ENCODE data around the gene CARD6.
"Not testable (repeated sequence)": the region's sequence is repeated elsewhere in the genome, so short reads cannot be mapped to it uniquely, and the experiment has no call there.

The CARD6 gene

GRCh38 chr5:40875958-40876357 lies 34.8 kb downstream of the CARD6 start:
- no peaks in the 10 kb centered on the region; the same call in 1 of the 2 replicates for H3K9me3 ChIP-seq (ENCODE audit: control insufficient read depth, insufficient read depth, low read length)
- no peaks in the 10 kb centered on the region for H3K27me3 ChIP-seq (ENCODE audit: control insufficient read depth, insufficient read depth, low read length)
- no peak for DNase-seq (ENCODE audit: low read depth, low spot score)
- no peaks in the 10 kb centered on the region for H3K4me1 ChIP-seq (ENCODE audit: control insufficient read depth, insufficient read depth, low read length)
- no peak overlapping the region for H3K4me3 ChIP-seq (ENCODE audit: low read length)
- H3K27ac ChIP-seq (ENCODE audit: low read length), result no peak overlapping the region
- no peaks in the 10 kb centered on the region for H3K36me3 ChIP-seq (ENCODE audit: control insufficient read depth, insufficient read depth, low read length)
- WGBS (ENCODE audit: insufficient coverage, insufficient read length), result no CpG with 5 or more reads among the region's 3 CpGs

- Histone ChIP-seq H3K27me3 (ENCODE audit: control insufficient read depth, insufficient read depth, low read length) (no peaks in the 10 kb centered on the region), H3K4me1 (ENCODE audit: control insufficient read depth, insufficient read depth, low read length) (no peaks in the 10 kb centered on the region), H3K27ac (ENCODE audit: low read length) (no peak overlapping the region), H3K36me3 (ENCODE audit: control insufficient read depth, insufficient read depth, low read length) (no peaks in the 10 kb centered on the region), H3K4me3 (ENCODE audit: low read length) (no peak overlapping the region), H3K9me3 (ENCODE audit: control insufficient read depth, insufficient read depth, low read length) (peaks cover 1% of the 10 kb centered on the region)
- DNase-seq (ENCODE audit: low read depth, low spot score), result no peak
- no CpG with 5 or more reads among the region's 6 CpGs for WGBS (ENCODE audit: insufficient coverage, insufficient read length)
These were observed 36.3 kb downstream of the CARD6 start for GRCh38 chr5:40877371-40877988.

DNA sequence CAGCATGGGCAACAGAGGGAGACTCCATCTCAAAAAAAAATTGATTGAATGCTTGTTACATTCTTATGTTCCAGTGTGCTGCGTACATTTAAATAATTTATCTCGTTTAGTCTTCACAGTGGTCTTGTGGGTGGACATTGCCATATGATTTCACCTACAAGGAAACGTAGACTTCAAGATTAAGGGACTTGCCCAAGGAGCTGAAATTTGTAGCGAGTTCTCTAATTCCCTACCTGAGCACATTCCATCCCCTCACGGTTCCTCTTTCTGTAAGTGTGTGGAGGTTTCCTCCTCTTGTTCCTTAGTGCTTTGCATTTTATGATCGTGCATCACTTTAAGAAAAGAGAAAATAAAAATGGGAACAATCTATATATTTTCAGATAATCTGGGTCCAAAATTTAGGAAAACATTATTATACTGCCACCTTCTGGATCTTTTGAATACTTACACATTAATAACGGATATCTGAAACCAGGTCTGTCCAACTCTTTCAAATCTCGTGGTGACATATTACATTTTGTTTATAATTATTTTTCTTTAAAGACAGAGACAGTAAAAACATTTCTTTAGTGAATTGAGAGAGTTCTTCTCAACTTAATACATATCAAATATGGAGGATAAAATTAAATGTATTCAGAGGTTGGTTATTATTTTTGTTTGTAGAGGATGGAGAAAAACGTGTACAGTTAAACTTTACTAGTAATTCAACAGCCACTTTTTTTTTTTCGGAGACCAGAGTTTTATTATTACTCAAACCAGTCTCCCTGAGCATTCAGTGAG lies 38.2 kb downstream of the CARD6 start:
- H3K4me1 ChIP-seq (ENCODE audit: control insufficient read depth, insufficient read depth, low read length), result no peaks in the 10 kb centered on the region
- no peak overlapping the region for H3K4me3 ChIP-seq (ENCODE audit: low read length)
- no peak overlapping the region for H3K27ac ChIP-seq (ENCODE audit: low read length)
- no peaks in the 10 kb centered on the region for H3K36me3 ChIP-seq (ENCODE audit: control insufficient read depth, insufficient read depth, low read length)
- no peaks in the 10 kb centered on the region for H3K27me3 ChIP-seq (ENCODE audit: control insufficient read depth, insufficient read depth, low read length)
- peaks cover 1% of the 10 kb centered on the region for H3K9me3 ChIP-seq (ENCODE audit: control insufficient read depth, insufficient read depth, low read length)
- 100% methylated on average over 1 of the region's 10 CpGs for WGBS (ENCODE audit: insufficient coverage, insufficient read length)
- DNase-seq (ENCODE audit: low read depth, low spot score), result no peak

GRCh38 chr5:40882291-40882690 lies 41.1 kb downstream of the CARD6 start:
- Histone ChIP-seq H3K36me3 (ENCODE audit: control insufficient read depth, insufficient read depth, low read length) (no peaks in the 10 kb centered on the region), H3K27ac (ENCODE audit: low read length) (no peak overlapping the region), H3K9me3 (ENCODE audit: control insufficient read depth, insufficient read depth, low read length) (peaks cover 1% of the 10 kb centered on the region), H3K4me3 (ENCODE audit: low read length) (no peak overlapping the region), H3K27me3 (ENCODE audit: control insufficient read depth, insufficient read depth, low read length) (no peaks in the 10 kb centered on the region), H3K4me1 (ENCODE audit: control insufficient read depth, insufficient read depth, low read length) (no peaks in the 10 kb centered on the region)
- no CpG with 5 or more reads among the region's 4 CpGs for WGBS (ENCODE audit: insufficient coverage, insufficient read length)
- no peak for DNase-seq (ENCODE audit: low read depth, low spot score)

- not testable (repeated sequence) for H3K9me3 ChIP-seq (ENCODE audit: control insufficient read depth, insufficient read depth, low read length); H3K4me3 ChIP-seq (ENCODE audit: low read length); H3K4me1 ChIP-seq (ENCODE audit: control insufficient read depth, insufficient read depth, low read length); H3K36me3 ChIP-seq (ENCODE audit: control insufficient read depth, insufficient read depth, low read length); DNase-seq (ENCODE audit: low read depth, low spot score); H3K27me3 ChIP-seq (ENCODE audit: control insufficient read depth, insufficient read depth, low read length); H3K27ac ChIP-seq (ENCODE audit: low read length)
- no CpG with 5 or more reads among the region's 1 CpG for WGBS (ENCODE audit: insufficient coverage, insufficient read length)
These were observed 41.9 kb downstream of the CARD6 start for GRCh38 chr5:40883051-40883450.

- DNase-seq (ENCODE audit: low read depth, low spot score); H3K27ac ChIP-seq (ENCODE audit: low read length); H3K9me3 ChIP-seq (ENCODE audit: control insufficient read depth, insufficient read depth, low read length); H3K27me3 ChIP-seq (ENCODE audit: control insufficient read depth, insufficient read depth, low read length); H3K4me1 ChIP-seq (ENCODE audit: control insufficient read depth, insufficient read depth, low read length); H3K4me3 ChIP-seq (ENCODE audit: low read length); H3K36me3 ChIP-seq (ENCODE audit: control insufficient read depth, insufficient read depth, low read length): not testable (repeated sequence)
- no CpG with 5 or more reads among the region's 10 CpGs for WGBS (ENCODE audit: insufficient coverage, insufficient read length)
These were observed 54.6 kb downstream of the CARD6 start for GRCh38 chr5:40895440-40896425.

DNA sequence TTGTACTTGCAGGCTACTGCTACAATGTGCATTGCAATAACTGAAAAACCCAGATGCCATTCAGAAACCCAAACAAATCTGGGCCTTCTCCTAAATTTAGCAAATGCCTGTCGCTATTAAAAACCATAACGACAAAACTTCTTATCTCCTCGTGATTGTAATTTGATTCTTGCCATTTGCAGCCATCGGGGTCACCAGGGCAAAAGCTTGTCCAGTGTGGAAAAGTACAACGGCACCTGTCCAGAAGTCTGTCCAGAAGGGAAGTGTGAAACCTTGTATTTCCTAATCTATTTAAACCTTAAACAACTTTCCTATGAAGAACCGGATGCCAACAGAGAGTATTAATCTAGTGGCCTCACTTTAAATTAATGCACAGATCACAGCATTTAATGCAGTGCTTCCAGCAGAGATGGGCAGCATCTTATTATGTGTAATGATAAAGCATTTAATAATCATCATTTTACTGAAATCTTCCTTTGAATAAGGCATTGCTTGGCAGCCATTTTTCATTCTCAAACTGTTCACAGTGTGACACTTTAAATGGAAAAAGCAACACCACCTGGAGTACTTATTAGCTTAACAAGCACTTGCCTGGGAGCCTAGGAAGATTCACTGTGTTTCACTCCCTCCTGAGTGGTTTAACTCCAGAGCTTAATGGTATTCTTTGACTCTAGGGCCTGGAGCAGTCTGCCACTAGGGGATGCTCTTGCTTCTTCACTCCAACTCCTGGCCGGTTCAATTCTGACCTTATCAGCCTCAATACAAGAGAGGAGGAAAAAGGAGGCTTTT lies 63.2 kb downstream of the CARD6 start:
- H3K9me3 ChIP-seq (ENCODE audit: control insufficient read depth, insufficient read depth, low read length), result no peaks in the 10 kb centered on the region
- no peaks in the 10 kb centered on the region for H3K36me3 ChIP-seq (ENCODE audit: control insufficient read depth, insufficient read depth, low read length)
- 100% methylated on average over 3 of the region's 7 CpGs for WGBS (ENCODE audit: insufficient coverage, insufficient read length)
- no peak overlapping the region for H3K4me3 ChIP-seq (ENCODE audit: low read length)
- H3K27me3 ChIP-seq (ENCODE audit: control insufficient read depth, insufficient read depth, low read length), result no peaks in the 10 kb centered on the region
- H3K4me1 ChIP-seq (ENCODE audit: control insufficient read depth, insufficient read depth, low read length), result no peaks in the 10 kb centered on the region; the same call in 1 of the 2 replicates
- no peak overlapping the region for H3K27ac ChIP-seq (ENCODE audit: low read length)
- DNase-seq (ENCODE audit: low read depth, low spot score), result peak; percentile 76

DNA sequence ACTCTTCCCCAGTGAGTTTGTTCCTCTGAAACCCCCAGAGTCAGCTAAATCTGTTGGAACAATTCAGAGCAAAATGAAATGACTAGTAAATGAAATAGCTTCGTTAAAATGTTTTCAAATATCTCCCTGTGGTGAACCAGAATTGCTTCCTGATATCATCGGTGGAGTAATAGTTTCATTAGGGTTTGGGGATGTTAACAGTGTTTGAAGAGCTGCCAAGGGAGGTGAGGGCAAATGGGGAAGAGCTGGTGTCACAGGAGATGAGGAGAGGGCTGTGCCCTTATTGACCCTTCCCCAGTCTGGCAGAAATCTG lies 63.8 kb downstream of the CARD6 start:
- H3K36me3 ChIP-seq (ENCODE audit: control insufficient read depth, insufficient read depth, low read length), result no peaks in the 10 kb centered on the region
- no peaks in the 10 kb centered on the region for H3K27me3 ChIP-seq (ENCODE audit: control insufficient read depth, insufficient read depth, low read length)
- no peak overlapping the region for H3K4me3 ChIP-seq (ENCODE audit: low read length)
- no peaks in the 10 kb centered on the region for H3K9me3 ChIP-seq (ENCODE audit: control insufficient read depth, insufficient read depth, low read length)
- H3K27ac ChIP-seq (ENCODE audit: low read length), result no peak overlapping the region
- no peak for DNase-seq (ENCODE audit: low read depth, low spot score)
- H3K4me1 ChIP-seq (ENCODE audit: control insufficient read depth, insufficient read depth, low read length), result no peaks in the 10 kb centered on the region; the same call in 1 of the 2 replicates
- WGBS (ENCODE audit: insufficient coverage, insufficient read length), result no CpG with 5 or more reads among the region's 2 CpGs

GRCh38 chr5:40906351-40906751 lies 65.2 kb downstream of the CARD6 start:
- Histone ChIP-seq H3K4me3 (ENCODE audit: low read length) (no peak overlapping the region), H3K27me3 (ENCODE audit: control insufficient read depth, insufficient read depth, low read length) (no peaks in the 10 kb centered on the region), H3K36me3 (ENCODE audit: control insufficient read depth, insufficient read depth, low read length) (no peaks in the 10 kb centered on the region), H3K9me3 (ENCODE audit: control insufficient read depth, insufficient read depth, low read length) (no peaks in the 10 kb centered on the region), H3K27ac (ENCODE audit: low read length) (no peak overlapping the region), H3K4me1 (ENCODE audit: control insufficient read depth, insufficient read depth, low read length) (no peaks in the 10 kb centered on the region; the same call in 1 of the 2 replicates)
- DNase-seq (ENCODE audit: low read depth, low spot score), result no peak
- no CpG with 5 or more reads among the region's 1 CpG for whole genome bisulfite sequencing (ENCODE audit: insufficient coverage, insufficient read length)

DNA sequence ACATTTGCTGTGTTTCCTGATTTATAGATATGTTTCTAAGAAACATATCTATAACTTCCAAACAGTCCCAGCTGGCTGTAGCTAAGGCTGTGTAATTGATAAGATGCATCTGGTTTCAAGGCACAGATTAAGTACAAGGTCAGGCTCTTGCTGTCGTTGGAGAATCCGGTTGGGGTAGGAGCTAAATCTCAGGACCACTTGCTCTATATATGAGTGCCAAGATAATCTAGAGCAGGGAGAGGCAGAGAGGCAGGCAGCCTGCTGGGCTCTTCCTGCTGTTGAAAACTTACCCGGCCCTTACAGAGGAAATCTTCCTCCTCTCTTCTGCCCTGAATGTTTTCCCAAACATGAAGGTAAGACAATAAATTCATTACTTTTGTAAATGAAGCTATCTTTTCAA lies 68.1 kb downstream of the CARD6 start, which contains the start of gene C7:
TSS of gene C7 (plus strand) at position 234 of the 400 bp plus-strand sequence. CDS start at position 348, 114 bp downstream.
- Histone ChIP-seq H3K27me3 (ENCODE audit: control insufficient read depth, insufficient read depth, low read length) (no peaks in the 10 kb centered on the region), H3K27ac (ENCODE audit: low read length) (no peak within 1 kb of the TSS), H3K36me3 (ENCODE audit: control insufficient read depth, insufficient read depth, low read length) (no peaks in the 10 kb centered on the region), H3K4me1 (ENCODE audit: control insufficient read depth, insufficient read depth, low read length) (no peaks in the 10 kb centered on the region; the same call in 1 of the 2 replicates), H3K9me3 (ENCODE audit: control insufficient read depth, insufficient read depth, low read length) (no peaks in the 10 kb centered on the region), H3K4me3 (ENCODE audit: low read length) (no peak within 1 kb of the TSS)
- no peak for DNase-seq (ENCODE audit: low read depth, low spot score)
- no CpG with 5 or more reads among the region's 3 CpGs for WGBS (ENCODE audit: insufficient coverage, insufficient read length)
